GM12891 (cell line): ENCODE results near the gene IL15RA.

Experiments
- DNase-seq: peaks from one replicate; pipeline ENCODE4 v3.0.0; 2011; ENCODE audit warnings: low spot score; ENCODE audit not compliant: insufficient read length
- FAIRE-seq: peaks from 2 replicates; lab custom pipeline; 2011; peaks lifted over from hg19 to GRCh38; lab: Jason Lieb, UNC
- PAX5 ChIP-seq: IDR thresholded peaks from 2 replicates; pipeline ENCODE4 v1.6.1; 2011; ENCODE audit warnings: low read length, moderate library complexity, mild to moderate bottlenecking; ENCODE audit not compliant: insufficient read depth, severe bottlenecking
- POLR2A ChIP-seq: IDR thresholded peaks from 2 replicates; pipeline ENCODE4 v1.6.1; 2011; ENCODE audit warnings: low read depth, low read length, control low read depth
- POLR2AphosphoS5 ChIP-seq: IDR thresholded peaks from 2 replicates; pipeline ENCODE4 v1.6.1; 2011; ENCODE audit warnings: low read depth, low read length, control low read depth
- POU2F2 ChIP-seq: IDR thresholded peaks from 2 replicates; pipeline ENCODE4 v1.6.1; 2011; ENCODE audit warnings: low read depth, mild to moderate bottlenecking, control low read depth, low read length, moderate library complexity
- SPI1 ChIP-seq: IDR thresholded peaks from 2 replicates; pipeline ENCODE4 v1.6.1; 2011; ENCODE audit warnings: low read depth, low read length, control low read depth
- TAF1 ChIP-seq: IDR thresholded peaks from 2 replicates; pipeline ENCODE4 v1.6.1; 2011; ENCODE audit warnings: low read depth, low read length, control low read depth

IL15RA gene

DNA sequence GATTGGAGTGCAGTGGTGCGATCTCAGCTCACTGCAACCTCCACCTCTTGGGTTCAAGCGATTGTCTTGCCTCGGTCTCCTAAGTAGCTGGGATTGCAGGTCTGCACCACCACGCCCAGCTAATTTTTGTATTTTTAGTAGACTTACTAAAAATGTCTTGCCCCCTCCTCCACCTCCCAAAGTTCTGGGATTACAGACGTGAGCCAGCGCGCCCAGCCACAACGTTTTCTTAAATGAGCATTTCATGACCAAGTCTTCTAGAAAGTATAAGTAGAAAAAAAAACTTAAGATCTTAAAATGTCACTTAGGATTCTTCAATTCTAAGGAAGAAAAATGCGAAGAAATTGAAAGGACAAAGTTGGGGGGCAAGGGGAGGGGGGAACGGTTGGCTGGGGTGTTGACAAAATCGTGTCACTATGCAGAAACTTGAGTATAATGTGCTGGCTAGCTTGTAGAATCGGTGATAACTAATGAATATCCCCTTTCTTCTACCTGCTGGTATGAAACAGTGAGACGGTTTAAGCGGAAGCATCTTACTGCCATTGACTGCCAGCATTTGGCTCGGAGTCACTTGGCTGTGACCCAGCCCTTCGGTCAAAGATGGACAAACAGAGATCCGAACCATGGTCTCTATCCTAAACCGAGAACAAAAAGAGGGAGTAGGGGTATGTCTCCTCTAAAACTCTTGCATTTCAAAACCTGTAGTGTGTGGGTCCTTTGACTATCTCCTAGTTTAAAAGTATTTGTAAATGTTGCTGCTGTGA lies 74.7 kb downstream of the IL15RA start:
- DNase-seq (no peak), FAIRE-seq (no peak)
- TF ChIP-seq TAF1 (no peak), POLR2A (no peak), PAX5 (no peak), POLR2AphosphoS5 (no peak), POU2F2 (no peak), SPI1 (no peak)
